Measurements from ENCODE around the gene DACH1.

Gene DACH1

DNA sequence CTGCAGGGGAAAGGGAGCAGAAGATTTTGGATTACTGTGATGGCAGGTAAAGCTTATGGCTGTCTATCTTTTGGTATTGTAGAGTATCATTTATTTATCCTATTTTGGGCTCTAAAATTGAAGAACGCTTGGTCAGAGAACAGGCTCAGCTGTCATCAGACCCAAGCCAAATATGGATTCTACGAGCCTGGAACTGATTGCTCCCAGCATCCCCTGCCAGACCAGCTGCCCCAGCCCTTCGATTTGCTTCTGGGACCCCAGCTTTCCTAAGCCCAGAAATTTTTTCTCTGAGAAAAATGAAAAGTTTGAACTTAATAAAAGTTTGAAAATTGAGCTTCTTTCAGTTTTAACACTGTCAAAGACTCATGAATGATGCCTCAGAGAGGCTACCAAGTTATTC, 472.8 kb downstream of the DACH1 start:
- DNase-seq (ENCODE audit: low read depth in 2 of 2), result no peak
